HG03469 (cell line): Measurements from ENCODE around the gene CC2D2A.

Experiments used
- ATAC-seq: cut with Tn5 transposase; IDR thresholded peaks from one replicate; pipeline ENCODE4 v1.9.1; 2021; ENCODE audit warnings: mild to moderate bottlenecking, moderate library complexity, moderate number of reproducible peaks; ENCODE audit not compliant: unreplicated experiment

CC2D2A gene

DNA sequence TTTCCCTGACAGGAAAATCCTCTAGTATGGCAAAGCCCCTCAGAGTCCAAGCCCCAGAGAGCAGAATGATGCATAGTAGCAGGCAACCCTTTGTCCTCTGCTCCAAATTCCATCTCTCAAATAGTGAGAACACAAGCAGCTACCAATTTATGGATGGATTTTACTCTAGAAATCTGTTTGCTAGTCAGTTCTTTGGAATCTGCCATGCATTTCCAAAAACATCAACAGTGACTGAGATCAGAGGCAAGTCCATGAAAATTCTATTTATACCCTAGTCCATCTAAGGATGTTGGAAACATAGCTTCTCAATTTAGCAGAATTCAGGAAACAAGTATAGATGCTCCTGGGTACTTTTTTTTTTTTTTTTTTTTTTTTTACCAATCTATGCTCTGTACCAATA lies 10.0 kb upstream of the CC2D2A start:
- ATAC-seq = no peak

GRCh38 chr4:15466596-15466995 lies 3.1 kb upstream of the CC2D2A start:
- no peak for ATAC-seq

- ATAC-seq = no peak
Observed at GRCh38 chr4:15470128-15470475, 420 bp downstream of the CC2D2A start.

DNA sequence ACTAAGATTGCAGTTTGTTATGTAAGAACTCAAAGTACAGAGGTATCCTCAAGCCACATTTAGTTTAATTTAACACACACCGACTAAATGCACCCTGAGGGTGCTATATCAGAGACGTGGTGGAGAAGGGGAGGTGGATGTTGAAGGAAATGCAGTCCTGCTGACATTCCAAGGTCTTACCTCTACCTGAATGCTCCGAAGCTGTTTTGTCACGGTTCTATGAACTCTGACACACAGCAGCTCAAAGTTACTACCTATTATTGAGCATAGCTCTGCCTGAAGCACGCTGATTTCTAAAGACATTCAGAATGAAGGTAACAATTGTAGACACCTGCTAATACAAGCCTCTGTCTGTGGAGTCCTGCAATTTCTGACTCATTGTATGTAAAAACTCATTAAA lies 6.7 kb downstream of the CC2D2A start:
- no peak for ATAC-seq

- ATAC-seq = no peak
Observed at GRCh38 chr4:15478724-15479088, 9.0 kb downstream of the CC2D2A start.

DNA sequence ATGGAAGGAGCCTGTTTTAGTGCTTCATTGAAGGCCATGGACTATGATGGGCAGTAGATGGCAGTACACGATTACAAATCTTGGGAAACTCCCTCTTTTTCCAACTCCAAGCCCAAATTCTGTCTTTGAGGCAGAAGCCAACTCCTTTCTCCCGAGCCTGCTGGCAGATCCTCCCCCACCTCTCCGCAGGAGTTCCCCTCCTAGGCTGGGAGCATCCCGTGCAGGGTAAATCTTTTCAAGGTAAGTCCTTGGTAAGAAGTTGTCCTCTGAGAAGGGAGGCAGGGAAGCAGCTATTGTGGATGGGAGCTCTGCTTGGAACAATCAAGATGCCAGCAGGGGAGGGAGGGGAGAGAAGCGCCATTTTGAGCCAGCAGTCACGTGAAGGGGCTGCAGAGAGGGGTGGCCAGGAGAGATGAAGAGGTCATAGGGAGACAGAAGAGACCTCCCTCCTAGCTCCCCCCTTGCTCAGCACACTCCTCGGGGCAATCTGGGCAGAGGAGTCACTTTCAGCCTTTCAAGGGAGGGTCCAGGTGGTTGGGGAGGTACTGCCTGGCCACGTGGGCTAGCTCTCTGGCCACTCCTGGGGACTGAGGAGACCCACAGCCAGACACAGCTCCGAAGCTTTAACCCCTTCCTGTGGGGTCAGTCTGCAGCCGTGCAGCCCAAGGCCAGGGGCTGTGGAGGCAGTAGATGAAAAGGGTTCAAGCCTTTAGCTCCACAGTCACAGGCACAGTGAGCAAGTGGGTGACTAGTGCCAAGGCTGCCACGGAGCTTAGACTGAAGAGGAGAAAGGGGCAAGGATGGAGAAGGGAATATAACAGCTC lies 9.6 kb downstream of the CC2D2A start:
- ATAC-seq = no peak

DNA sequence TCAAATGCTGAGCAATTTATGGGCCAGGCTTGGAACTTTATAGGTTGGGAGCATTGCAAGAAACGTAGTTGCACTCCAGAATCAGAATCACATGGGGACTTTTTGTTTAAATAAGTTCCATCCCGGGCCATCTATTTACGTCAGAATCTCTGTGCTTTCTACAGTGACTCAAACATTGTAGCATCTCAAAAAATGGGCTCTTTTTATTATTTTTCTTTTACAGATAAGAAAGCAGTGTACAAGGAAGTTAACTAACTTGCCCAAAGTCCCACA lies 10.2 kb downstream of the CC2D2A start:
- ATAC-seq = no peak

GRCh38 chr4:15481961-15482745 lies 12.5 kb downstream of the CC2D2A start:
- no peak for ATAC-seq

DNA sequence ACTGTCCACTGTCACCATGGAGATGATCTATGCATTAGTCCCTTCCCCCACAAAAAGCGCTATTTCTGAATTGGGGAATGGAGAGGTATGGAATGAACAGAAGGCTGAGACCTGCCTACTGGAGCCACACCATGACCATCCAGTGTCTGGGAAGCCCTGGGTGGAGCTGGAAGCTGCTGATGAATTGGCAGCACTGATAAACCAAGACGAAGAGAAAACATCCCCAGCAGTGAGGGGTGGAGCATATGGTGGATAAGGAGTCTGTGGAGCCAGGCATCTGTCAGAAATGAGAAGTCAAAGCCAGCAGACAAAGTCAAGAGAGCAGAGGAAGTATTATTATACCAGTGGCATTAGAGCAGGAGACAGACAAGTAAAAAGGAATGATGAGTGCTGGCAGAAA lies 13.2 kb downstream of the CC2D2A start:
- ATAC-seq = no peak

GRCh38 chr4:15488136-15488535 lies 18.5 kb downstream of the CC2D2A start:
- ATAC-seq = no peak

- no peak for ATAC-seq
Observed at GRCh38 chr4:15488658-15489470, 19.2 kb downstream of the CC2D2A start.

- no peak for ATAC-seq
Observed at GRCh38 chr4:15489551-15489950, 19.9 kb downstream of the CC2D2A start.

- no peak for ATAC-seq
Observed at GRCh38 chr4:15493411-15493810, 23.7 kb downstream of the CC2D2A start.

DNA sequence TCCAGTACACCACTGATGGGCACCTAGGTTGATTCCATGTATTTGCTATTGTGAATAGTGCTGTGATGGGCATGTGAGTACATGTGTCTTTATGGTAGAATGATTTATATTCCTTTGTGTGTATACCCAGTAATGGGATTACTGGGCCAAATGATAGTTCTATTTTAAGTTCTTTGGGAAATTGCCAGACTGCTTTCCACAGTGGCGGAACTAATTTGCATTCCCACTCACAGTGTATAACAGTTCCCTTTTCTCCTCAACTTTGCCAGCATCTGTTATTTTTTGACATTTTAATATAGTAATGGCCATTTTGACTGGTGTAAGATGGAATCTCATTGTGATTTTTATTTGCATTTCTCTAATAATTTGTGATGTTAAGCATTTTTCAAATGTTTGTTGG lies 25.9 kb downstream of the CC2D2A start:
- no peak for ATAC-seq

- no peak for ATAC-seq
Observed at GRCh38 chr4:15498356-15498755, 28.7 kb downstream of the CC2D2A start.

- no peak for ATAC-seq
Observed at GRCh38 chr4:15500701-15501100, 31.0 kb downstream of the CC2D2A start.

DNA sequence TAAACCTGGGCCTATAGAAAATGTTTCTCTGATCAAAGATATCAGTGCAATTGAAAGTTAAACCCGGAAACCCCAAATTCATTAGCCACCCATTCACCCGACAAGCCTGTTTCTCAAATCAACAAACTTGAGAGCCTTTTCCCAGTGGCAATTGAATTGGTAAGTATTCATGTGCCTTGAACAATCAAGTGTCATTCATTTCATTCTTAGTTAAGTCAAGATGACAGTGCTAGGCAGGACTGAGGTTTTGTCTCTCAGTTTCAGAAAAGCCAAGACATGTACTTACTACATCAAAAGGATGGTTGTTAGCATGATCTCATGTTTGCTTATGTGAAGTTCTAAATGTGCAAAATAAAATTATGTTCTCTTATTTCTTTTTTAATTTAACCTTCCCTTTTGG lies 32.3 kb downstream of the CC2D2A start:
- no peak for ATAC-seq

DNA sequence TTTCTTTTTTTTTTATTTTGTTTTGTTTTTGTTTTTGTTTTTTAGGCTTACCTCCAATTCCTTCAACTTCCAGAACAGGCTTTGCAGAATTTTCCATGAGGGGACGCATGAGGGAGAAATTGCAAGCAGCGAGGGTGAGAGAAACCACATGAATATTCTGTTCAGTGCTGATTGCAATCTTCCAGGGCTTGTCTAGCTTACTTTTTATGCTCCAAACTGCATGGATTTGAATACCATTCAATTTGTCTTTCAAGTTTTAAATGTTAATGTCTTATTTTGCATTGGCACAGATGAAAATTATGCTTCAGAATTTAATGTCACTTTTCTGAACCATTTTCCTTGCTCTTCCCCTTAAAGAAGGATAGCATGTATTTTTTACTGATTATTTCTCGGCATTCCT lies 32.7 kb downstream of the CC2D2A start:
- ATAC-seq = no peak

- no peak for ATAC-seq
Observed at GRCh38 chr4:15504041-15504440, 34.4 kb downstream of the CC2D2A start.

- no peak for ATAC-seq
Observed at GRCh38 chr4:15506464-15506863, 36.8 kb downstream of the CC2D2A start.

GRCh38 chr4:15507679-15508078 lies 38.0 kb downstream of the CC2D2A start:
- ATAC-seq = no peak

DNA sequence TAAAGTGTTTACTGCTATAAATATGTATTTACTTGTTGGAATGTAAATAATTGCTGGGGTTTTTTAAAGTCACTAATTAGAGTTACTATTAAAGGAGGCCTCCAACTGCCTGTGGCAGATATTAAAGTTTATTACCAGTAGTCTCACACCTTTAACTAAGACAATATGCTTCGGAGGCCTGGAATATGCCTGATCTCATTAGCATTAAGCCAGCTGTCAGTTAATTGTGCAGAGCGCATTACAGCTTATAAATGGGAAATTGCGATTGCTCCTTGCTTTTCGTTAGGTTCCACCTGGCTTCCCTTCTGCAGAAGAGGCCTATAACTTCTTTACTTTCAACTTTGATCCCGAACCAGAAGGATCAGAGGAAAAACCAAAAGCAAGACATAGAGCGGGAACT lies 41.3 kb downstream of the CC2D2A start:
- ATAC-seq = no peak
